Measurements from ENCODE around the gene LRFN3. TPM values are rescaled to one million over a fixed set of nuclear protein-coding genes. Genes with fewer than 3 reads are reported as not detected.

The LRFN3 gene
- total and polyA plus RNA-seq, 2 of the 4 experiments (the other 2 are of a cell fraction), result 0.36 to 4.8 TPM

DNA sequence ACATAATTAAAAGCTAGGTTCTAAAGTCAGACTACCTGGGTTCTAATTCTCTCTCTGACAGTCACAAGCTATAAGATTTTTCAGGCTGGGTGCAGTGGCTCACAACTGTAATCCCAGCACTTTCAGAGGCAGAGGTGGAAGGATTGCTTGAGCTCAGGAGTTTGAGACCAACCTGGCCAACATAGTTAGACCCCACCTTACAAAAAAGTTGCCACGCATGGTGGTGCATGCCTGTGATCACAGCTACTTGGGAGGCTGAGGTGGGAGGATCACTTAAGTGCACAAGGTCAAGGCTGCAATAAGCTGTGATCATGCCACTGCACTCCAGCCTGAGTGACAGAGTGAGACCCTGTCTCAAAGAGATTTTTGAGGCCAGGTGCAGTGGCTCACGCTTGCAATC, 41.8 kb upstream of the LRFN3 start:
- WGBS, 2 experiments (ENCODE audit: extremely low coverage in 2 of 2, insufficient read length in 1 of 2), result no CpG with 5 or more reads among the region's 2 CpGs

More for the DNA sequence above, 41.8 kb upstream of the LRFN3 start:
- dilution Hi-C loops (cut with HindIII; ENCODE audit: low sequenced_read_pairs, unreplicated experiment), result no loop called here
- no peak overlapping the region for H4K5ac ChIP-seq (ENCODE audit: low read depth, low read length)
- H3K4ac ChIP-seq (ENCODE audit: low read depth, low read length), result no peak overlapping the region
- peaks cover 33% of the 10 kb centered on the region for H3K36me3 ChIP-seq (ENCODE audit: control insufficient read depth, insufficient read depth, low read length)
- CTCF ChIA-PET, result interaction anchor here (1.2 kb wide), 1 partner anchor 37 kb away, joined by 4 read pairs; no protein-coding TSS in a partner anchor
- no peak overlapping the region for H2BK15ac ChIP-seq (ENCODE audit: low read depth, low read length)
- no peak overlapping the region for H3K4me2 ChIP-seq (ENCODE audit: low read depth, low read length)
- 0 out of 2 replicates have a peak, but pooled peaks cover 6% of the 10 kb centered on the region for H3K4me1 ChIP-seq (ENCODE audit: control insufficient read depth, insufficient read depth, low read length)
- no peak overlapping the region for H2AK5ac ChIP-seq (ENCODE audit: low read depth, low read length)
- H2BK5ac ChIP-seq (ENCODE audit: low read depth, low read length, poor library complexity, severe bottlenecking), result no peak overlapping the region
- POLR2A ChIA-PET (ENCODE audit: unreplicated experiment), result interaction anchor here (0.5 kb wide), 1 partner anchor 257 kb away, joined by 3 read pairs; no protein-coding TSS in a partner anchor
- H4K91ac ChIP-seq (ENCODE audit: insufficient read depth, low read depth, low read length), result no peak overlapping the region
- no peaks in the 10 kb centered on the region for H3K9me3 ChIP-seq (ENCODE audit: control insufficient read depth, insufficient read depth, low read length)
- H3K56ac ChIP-seq (ENCODE audit: extremely low read depth, insufficient read depth, low read length), result no peak overlapping the region
- no TSS peak for BruUV-seq (replicated peaks)
- H3K9ac ChIP-seq (ENCODE audit: low read depth, low read length), result no peak overlapping the region
- peaks cover 21 to 31% of the 10 kb centered on the region in 2 experiments; a peak in 3 of 4 replicates for H3K79me1 ChIP-seq (ENCODE audit: low read depth in 1 of 2, low read length in 2 of 2)
- H4K8ac ChIP-seq (ENCODE audit: low read depth in 2 of 2, low read length in 2 of 2), result no peak overlapping the region
- no peak overlapping the region for H3K18ac ChIP-seq (ENCODE audit: low read depth, low read length)
- intact Hi-C loops (cut with micrococcal nuclease), result no loop called here
- no peak overlapping the region for H2AFZ ChIP-seq (replicated peaks; ENCODE audit: low read length, poor library complexity)
- H4K20me1 ChIP-seq (ENCODE audit: insufficient read depth, low read length), result no peaks in the 10 kb centered on the region
- no peaks in the 10 kb centered on the region for H3K27me3 ChIP-seq (ENCODE audit: control insufficient read depth, insufficient read depth, low read length)
- ATAC-seq (ENCODE audit: low read depth) (no peak), DNase-seq (no peak)
- no peak overlapping the region for H3K23ac ChIP-seq (ENCODE audit: low read depth, low read length)
- H2AK9ac ChIP-seq (replicated peaks; ENCODE audit: low read depth, low read length, poor library complexity), result no peak overlapping the region
- no peak overlapping the region for H3K27ac ChIP-seq (ENCODE audit: insufficient read depth, low read length)
- in situ Hi-C loops (cut with MboI; ENCODE audit: low sequenced_read_pairs), result no loop called here
- no peak overlapping the region for H3K14ac ChIP-seq (replicated peaks; ENCODE audit: low read depth, low read length)
- H2BK20ac ChIP-seq (ENCODE audit: low read depth, low read length), result no peak overlapping the region
- TF ChIP-seq RFX5 (IDR thresholded peaks at IDR 0.05; ENCODE audit: low read depth, low read length), result no peak
- no peak for TF ChIP-seq CHD1 (IDR thresholded peaks at IDR 0.05; ENCODE audit: low read depth, low read length)
- TF ChIP-seq, protein P1, sequence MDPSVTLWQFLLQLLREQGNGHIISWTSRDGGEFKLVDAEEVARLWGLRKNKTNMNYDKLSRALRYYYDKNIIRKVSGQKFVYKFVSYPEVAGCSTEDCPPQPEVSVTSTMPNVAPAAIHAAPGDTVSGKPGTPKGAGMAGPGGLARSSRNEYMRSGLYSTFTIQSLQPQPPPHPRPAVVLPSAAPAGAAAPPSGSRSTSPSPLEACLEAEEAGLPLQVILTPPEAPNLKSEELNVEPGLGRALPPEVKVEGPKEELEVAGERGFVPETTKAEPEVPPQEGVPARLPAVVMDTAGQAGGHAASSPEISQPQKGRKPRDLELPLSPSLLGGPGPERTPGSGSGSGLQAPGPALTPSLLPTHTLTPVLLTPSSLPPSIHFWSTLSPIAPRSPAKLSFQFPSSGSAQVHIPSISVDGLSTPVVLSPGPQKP (IDR thresholded peaks at IDR 0.05; ENCODE audit: borderline replicate concordance, low read depth, low read length), result no peak
- no peak for TF ChIP-seq FOS (IDR thresholded peaks at IDR 0.05; ENCODE audit: low read depth, low read length)
- no peak for TF ChIP-seq MAFK (IDR thresholded peaks at IDR 0.05; ENCODE audit: low read depth, low read length)
- TF ChIP-seq POLR2A (IDR thresholded peaks at IDR 0.05; ENCODE audit: low read depth, low read length), result no peak
- H3K4me3 ChIP-seq (ENCODE audit: insufficient read depth, low read depth, low read length), result no peak overlapping the region
- no peaks in the 10 kb centered on the region; the same call in 1 of the 2 replicates for H3K9me1 ChIP-seq (ENCODE audit: insufficient read depth, low read length)
- H2BK120ac ChIP-seq (ENCODE audit: low read depth, low read length), result no peak overlapping the region
